DMS53 treated with DMSO at 0.1 percent for 48 hours (cell line): ENCODE data around the gene PHOX2A.
"Not testable (repeated sequence)": the region's sequence is repeated elsewhere in the genome, so short reads cannot be mapped to it uniquely, and the experiment has no call there.

Experiments
- DNase-seq: peaks from one replicate; lab custom pipeline; 2025; ENCODE audit not compliant: unreplicated experiment; lab: John Stamatoyannopoulos, UW

PHOX2A gene

DNA sequence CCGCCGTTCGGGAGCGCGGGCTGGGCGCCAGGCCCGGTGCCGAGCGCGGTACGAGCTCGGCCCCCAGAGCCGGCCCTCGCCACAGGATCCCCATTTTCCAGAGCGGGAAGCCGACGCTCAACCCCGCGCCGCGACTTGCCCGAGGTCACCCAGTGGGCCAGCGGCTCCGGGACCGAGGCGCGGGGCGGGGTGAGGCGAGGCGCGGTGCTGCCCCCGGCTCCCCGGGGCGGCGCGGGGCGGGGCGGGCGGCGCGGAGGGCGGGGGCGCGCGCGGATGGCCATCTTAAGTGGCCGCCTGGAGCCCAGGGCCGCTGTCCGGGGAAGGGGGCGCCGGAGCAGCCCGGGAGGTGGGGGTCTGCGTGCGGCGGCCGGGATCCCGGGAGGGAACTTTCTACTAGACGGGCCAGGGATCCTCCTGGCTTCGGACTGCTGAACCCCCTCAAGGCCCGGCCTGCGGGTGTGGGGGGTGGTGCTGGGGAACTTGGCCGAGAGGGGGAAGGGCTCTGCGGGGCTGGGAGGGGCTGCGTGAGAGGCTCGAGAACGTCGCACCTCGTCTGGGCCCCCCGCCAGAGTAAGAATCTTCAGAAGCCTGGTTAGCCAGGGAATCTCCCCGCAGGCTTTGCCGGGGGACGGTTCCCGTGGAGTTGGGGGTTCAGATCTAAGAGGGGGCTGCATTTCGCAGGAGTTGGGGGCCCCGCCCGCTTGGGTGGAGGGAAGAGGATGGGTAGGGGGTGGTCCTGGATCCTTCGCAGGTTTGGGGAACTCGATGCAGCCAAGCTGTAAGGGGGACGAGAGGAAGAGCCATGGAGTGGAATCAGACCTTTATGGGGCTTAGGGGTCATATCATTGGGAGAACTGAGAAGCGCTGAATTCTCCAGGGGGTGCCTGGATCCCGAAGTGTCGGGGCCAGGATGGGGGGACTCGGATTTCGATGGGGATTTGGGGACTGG, 20.1 kb downstream of the PHOX2A start:
- DNase-seq = peak; percentile 25

DNA sequence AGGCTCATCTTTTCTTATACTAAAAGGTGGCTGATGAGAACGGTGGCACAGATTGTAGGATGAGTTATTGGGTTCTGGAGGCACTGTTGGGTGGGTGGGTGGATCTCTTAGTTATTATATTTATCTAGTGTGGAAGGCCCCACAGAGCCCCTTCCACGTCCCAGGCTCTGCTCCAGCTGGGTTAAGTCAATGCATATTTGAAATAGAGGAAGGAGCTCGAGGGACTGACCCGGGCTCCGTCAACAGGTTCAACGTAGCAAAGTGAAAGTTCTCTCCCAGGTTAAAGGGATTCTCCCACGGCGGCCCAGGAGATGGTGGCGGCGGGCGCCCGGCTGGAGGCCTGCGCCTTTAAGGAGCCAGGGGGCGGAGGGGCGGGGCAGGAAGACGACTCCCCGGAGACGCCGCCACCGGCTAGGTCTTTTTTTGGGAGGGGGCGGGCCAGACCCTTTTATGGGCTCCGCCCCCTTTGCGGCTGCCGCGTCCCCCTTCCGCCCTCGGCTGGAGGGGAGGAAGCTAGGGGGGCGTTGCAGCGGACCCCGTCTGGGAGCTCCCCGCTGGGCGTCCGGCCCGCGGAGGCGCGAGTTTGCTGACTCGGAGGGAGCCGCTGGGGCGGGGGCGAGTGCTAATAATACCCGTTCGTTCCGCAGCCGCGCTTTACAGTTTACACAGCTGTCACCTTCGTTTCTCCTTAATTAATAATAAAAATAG, 20.9 kb downstream of the PHOX2A start:
- peak; percentile 97 for DNase-seq

DNA sequence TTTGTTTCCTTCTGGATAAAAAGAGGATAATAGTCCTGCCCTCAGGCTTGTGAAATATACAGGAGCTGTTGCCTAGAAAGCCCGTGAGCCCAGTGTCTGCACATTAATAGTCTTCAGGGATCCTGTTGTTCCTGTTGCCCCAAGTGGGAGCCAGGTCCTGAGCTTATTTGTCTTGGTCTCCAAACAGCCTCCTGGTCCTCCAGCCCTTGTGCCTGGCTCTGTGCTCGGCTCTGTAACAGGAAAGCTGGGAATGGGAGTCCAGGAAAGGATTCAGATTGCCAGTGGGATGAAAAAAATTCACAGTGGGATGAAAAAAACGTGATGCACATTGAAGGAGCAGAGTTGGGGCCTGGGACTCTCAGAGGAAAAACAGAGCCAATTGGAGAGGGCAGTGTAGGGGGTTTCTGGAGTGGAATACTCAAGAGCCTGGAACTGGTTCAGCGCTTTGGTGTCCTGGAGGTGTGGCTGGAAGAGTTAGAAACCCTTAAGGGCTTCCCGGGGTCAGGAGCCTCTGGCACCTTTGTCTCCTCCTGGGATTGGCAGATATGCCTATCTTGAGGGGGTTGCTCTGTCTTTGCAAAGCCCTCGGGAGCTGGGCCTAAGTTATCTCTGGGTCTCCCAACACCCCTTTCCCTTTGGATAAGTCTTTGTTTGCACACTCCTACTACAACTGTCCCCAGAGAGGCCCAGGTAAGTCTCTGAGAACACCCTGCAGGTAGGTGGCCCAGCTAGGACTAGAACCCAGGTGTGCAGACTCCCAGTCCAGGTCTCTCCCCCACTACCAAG, 21.7 kb downstream of the PHOX2A start:
- no peak for DNase-seq

DNA sequence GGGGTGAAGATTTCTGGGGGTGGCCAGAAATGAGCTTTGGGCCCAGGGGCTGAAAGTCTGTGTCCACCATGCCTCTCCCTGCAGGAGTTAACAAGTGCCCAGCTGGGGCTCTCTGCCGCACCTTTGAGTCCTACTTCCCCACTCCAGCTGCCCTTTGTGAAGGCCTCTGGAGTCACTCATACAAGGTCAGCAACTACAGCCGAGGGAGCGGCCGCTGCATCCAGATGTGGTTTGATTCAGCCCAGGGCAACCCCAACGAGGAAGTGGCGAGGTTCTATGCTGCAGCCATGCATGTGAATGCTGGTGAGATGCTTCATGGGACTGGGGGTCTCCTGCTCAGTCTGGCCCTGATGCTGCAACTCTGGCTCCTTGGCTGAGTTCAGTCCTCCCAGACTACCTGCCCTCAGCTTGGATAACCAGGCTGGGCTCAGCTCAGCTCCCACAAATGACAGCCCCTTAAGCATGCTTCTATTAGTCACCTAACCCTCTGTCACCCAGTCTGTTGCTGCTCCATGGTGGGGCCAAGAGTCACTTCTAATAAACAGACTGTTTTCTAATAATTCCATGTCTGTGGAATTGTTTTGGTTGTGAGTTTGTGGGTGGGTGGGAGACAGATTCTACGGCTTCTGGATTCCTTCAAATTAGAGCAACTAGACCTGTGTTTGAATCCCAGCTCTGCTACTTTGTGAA, 22.4 kb downstream of the PHOX2A start:
- no peak for DNase-seq

DNA sequence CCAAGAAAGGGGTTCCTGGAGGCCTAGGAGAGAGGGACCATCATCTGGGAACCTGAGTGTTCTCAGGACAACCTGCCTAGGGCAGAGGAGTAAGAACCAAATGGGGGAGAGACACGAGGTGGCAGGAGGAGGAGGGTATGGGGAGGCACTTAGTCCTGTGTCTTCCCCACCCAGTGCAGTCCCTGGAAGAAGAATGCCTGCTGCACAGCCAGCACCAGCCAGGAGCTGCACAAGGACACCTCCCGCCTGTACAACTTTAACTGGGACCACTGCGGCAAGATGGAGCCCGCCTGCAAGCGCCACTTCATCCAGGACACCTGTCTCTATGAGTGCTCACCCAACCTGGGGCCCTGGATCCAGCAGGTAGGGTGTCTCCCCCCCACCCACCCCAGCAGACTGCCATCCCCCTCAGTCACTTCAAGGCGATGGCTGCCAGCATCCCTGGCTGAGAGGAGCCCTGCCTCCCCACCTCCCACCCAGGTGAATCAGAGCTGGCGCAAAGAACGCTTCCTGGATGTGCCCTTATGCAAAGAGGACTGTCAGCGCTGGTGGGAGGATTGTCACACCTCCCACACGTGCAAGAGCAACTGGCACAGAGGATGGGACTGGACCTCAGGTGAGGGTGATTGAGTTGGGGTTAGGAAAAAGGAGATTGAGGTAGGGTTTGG, 23.1 kb downstream of the PHOX2A start:
- no peak for DNase-seq

DNA sequence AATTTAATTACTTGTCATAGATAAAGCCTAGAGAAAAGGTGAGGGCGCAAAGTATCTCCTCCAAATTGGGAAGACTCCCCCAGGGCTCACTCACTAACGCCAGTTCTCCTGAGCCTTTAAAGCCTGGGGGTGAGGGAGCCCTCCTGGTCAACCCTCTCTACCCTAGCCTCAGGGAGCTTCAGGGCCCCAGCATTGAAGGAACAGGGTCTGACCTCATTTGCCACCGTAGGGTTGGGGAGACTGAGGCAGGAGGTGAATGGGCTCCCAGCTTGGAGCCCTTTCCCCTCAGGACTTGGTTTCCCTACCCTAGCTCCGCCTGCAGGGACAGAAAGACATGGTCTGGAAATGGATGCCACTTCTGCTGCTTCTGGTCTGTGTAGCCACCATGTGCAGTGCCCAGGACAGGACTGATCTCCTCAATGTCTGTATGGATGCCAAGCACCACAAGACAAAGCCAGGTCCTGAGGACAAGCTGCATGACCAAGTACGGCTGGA, 25.7 kb downstream of the PHOX2A start:
- no peak for DNase-seq

DNA sequence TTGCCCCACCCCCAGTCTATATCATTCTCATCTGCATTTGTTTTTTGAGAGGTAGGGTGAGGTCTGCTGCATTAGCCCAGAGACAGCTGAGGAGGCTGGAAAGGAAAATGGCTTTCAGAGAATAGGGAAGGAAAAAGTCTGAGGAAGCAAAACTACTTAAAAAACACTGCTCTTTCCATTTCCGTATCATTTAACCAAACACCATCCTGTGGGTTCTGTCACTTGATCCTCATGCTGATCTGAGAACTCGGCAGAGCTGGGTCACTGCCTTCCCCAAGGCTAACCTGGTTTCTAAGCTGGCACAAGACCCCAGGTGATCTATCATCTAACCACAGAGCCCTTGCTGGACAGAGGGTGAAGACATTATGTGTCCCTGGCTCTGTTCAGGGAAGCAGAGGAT, 26.1 kb downstream of the PHOX2A start:
- DNase-seq = no peak

DNA sequence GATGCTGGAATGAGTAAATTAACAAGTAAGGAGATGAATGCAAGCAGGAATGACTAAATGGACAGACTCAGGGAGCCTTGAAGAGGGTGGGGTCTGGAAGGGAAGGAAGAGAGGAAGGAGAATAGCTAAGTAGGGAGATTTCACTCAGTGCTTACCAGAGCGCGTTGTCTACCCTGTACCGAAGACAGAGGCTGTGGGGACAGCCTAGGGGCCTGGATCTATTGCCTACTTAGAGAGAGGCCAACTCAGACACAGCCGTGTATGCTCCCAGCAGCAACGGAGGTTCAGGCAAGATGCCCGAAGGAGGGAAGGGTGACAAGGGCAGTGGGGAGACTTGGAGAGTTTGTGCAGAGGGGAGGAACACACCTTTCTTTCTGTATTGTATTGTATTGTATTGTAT, 27.3 kb downstream of the PHOX2A start, which contains the start of gene FOLR2:
TSS of gene FOLR2 (plus strand) at position 157 of the 400 bp plus-strand sequence. CDS start 1,791 bp downstream, outside the sequence.
- no peak for DNase-seq

DNA sequence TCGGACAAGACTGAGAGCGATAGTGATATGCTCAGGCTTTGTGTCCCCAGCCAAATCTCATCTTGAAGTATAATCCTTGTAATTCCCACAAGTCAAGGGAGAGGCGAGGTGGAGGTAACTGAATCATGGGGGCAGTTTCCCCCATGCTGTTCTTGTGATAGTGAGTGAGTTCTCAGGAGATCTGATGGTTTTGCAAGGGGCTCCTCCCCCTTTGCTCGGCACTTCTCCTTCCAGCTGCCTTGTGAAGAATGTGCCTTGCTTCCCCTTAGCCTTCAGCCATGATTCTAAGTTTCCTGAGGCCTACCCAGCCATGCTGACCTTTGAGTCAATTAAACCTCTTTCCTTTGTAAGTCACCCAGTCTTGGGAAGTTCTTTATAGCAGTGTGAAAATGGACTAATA, 34.9 kb downstream of the PHOX2A start:
- DNase-seq = no peak

DNA sequence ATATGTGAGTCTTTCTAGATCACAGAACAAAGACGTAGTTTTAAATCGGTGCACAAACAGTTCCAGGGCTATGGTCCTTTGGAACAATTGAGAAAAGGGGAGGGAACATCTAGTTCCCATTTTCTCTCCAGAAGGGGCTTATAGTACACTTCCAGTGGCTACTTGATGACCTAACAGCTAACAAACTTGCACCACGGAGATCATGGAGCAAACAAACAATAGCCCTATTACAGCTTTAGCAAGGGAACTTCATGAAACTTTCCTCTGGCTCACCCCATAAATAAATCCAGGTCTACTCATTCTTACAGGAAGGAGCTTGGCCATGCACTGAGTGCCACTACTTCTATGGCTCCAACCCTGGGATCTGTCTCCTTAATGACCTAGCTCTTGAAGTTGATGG, 35.7 kb downstream of the PHOX2A start:
- no peak for DNase-seq

DNA sequence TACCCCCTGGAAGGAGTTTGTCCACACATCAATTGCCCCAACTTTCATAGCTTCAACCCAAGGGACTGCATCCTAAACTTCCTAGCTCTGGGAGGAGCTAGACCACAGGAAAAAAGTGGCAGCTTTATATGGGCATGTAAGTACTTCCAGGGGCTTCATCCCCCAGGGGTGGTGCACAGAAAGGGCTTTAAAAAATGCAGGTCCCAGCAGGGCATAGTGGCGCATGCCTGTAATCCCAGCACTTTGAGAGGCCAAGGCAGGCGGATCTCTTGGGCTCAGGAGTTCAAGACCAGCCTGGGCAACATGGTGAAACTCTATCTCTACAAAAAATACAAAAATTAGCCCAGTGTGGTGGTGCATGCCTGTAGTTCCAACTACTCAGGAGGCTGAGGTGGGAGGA, 37.2 kb downstream of the PHOX2A start:
- DNase-seq = not testable (repeated sequence)

DNA sequence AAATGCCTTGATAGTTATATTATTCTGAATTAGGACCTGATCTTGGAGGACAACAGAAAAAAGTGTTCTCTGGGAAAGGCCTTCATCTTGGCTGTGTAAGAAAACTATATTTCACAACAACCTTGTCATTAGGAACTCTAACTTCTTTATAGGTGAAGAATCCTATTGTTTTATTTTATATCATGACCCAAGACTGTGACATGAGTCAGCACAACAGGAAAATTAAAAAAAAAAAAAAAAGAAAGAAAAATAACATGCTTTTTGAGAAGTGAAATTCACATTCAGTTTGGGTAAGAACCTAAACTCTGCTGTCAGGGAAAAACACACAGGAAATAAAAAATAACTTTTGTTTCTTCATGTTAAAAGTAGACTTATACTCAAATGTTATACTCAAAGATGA, 39.1 kb downstream of the PHOX2A start:
- no peak for DNase-seq

DNA sequence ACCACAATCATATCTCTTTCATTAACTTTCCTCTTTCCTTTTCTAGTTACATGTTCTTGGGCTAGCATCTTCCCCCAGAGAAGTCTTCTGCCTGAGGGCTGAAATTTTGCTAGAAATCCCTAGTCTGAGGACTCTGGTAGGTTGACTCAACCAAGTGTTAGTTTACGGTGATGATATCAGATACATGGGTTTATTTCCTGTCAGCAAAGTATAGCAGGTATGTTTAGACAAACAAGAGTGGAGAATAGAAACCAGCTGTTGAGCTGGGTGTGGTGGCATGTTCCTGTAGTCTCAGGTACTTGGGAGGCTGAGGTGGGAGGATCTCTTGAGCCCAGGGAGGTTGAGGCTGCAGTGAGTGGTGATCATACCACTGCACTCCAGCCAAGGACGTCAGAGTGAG, 40.8 kb downstream of the PHOX2A start:
- DNase-seq = peak; percentile 72

DNA sequence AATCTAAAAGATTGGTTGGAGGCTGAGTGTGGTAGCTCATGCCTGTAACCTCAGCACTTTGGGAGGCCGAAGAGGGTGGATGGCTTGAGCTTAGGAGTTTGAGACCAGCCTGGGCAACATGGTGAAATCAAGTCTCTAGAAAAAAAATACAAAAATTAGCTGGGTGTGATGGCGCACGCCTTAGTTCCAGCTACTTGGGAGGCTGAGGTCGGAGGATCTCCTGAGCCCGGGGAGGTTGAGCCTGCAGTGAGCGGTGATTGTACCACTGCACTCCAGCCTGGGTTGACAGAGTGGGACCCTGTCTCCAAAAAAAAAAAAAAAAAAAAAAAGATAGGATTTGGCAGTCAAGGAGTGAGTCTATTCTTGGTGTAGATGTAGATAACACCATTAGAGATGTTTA, 41.4 kb downstream of the PHOX2A start:
- DNase-seq = no peak

DNA sequence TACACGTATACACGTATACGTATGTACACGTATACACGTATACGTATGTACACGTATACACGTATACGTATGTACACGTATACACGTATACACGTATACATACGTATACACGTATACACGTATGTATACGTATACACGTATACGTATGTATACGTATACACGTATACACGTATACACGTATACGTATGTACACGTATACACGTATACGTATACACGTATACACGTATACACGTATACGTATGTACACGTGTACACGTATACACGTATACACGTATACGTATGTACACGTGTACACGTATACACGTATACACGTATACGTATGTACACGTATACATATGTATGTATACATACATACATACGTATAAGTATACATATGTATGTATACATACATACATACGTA, 42.5 kb downstream of the PHOX2A start:
- not testable (repeated sequence) for DNase-seq

DNA sequence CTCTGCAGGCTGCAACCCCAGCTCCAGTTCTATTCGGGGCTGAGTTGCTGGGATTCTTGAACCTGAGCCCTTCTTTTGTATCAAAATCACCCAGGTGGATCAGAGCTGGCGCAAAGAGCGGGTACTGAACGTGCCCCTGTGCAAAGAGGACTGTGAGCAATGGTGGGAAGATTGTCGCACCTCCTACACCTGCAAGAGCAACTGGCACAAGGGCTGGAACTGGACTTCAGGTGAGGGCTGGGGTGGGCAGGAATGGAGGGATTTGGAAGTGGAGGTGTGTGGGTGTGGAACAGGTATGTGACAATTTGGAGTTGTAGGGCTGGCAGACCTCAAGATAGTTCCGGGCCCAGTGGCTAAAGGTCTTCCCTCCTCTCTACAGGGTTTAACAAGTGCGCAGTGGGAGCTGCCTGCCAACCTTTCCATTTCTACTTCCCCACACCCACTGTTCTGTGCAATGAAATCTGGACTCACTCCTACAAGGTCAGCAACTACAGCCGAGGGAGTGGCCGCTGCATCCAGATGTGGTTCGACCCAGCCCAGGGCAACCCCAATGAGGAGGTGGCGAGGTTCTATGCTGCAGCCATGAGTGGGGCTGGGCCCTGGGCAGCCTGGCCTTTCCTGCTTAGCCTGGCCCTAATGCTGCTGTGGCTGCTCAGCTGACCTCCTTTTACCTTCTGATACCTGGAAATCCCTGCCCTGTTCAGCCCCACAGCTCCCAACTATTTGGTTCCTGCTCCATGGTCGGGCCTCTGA, 48.3 kb downstream of the PHOX2A start:
- no peak for DNase-seq

DNA sequence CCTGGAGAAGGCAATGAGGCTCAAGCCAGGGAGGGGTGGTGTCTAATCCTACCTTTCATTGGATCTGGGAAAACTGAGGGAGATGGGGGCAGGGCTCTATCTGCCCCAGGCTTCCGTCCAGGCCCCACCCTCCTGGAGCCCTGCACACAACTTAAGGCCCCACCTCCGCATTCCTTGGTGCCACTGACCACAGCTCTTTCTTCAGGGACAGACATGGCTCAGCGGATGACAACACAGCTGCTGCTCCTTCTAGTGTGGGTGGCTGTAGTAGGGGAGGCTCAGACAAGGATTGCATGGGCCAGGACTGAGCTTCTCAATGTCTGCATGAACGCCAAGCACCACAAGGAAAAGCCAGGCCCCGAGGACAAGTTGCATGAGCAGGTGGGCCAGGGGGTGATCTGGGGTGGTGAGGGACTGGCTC, 52.0 kb downstream of the PHOX2A start, which contains the start of gene FOLR1:
TSS of gene FOLR1 (plus strand) at position 180 of the 421 bp plus-strand sequence. CDS start at position 214, 34 bp downstream.
- DNase-seq = no peak

DNA sequence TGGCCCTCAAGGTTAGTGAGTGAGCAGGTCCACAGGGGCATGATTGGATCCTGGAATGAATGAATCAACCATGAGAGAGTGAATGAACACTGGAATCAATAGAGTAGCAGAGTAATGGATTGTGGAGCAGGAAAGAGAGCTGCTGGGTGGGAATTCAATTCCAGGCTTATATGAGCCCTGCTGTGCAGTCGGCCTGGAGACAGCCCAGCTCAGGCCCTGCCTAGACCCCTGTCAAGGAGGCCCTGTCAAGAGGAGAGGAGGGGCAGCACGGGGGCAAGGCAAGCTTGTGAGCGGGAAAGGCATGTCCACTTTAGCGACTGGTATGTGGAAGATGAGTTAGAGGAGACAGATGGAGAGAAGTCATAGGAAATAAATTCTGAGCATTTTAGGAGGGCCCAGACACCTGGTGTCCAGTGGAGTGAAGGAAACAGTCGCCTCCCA, 53.3 kb downstream of the PHOX2A start:
- DNase-seq = no peak
